Testis (tissue), 2 donors: ENCODE data around the gene NDNF.

Experiments used
- CTCF ChIP-seq, 3 experiments: fragments of 450-650 bp in 2 of 3; fragments of 200-600 bp in 1 of 3; sonication (generic) in 1 of 3; IDR thresholded peaks; one replicate each; pipeline ENCODE4 v1.5.1; 2016 to 2019; ENCODE audit warnings: antibody characterized with exemption in 3 of 3, mild to moderate bottlenecking in 2 of 3, moderate library complexity in 1 of 3
- POLR2A ChIP-seq: fragments of 450-650 bp; IDR thresholded peaks from one replicate; pipeline ENCODE4 v1.6.1; 2017; ENCODE audit warnings: antibody characterized with exemption, mild to moderate bottlenecking, moderate library complexity

GRCh38 chr4:121007660-121008059, 64.7 kb downstream of the NDNF start:
- no peak for TF ChIP-seq CTCF (IDR thresholded peaks at IDR 0.05)
- no peak for TF ChIP-seq POLR2A
